ENCODE results near the gene ANKRD34C. TPM values are rescaled to one million over a fixed set of nuclear protein-coding genes. Genes with fewer than 3 reads are reported as not detected.

Gene ANKRD34C
- total RNA-seq, 2 experiments from 2014 or later: not detected

DNA sequence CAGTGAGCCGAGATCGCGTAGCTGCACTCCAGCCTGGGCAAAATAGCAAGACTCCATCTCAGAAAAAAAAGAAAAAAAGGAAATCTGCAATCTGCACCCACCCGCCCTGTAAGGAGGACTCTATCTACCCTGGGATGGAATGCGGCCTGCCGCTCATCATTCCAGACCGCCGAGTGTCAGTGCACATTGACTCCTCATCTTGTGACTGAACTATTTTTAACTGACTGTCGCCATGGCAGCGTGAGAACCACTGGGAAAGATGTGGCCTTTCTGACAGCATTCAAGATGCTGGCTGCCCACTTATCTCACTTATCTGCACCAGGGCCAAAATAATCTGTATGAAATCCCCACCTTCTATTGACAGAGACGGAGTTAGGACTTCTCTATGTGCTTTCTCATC lies 38.8 kb upstream of the ANKRD34C start:
- Histone ChIP-seq H4K20me1 (ENCODE audit: insufficient read depth, low read length) (no peaks in the 10 kb centered on the region), H3K4me3 (ENCODE audit: low read depth, low read length, poor library complexity, severe bottlenecking) (no peak overlapping the region), H3K27ac (ENCODE audit: low read depth, low read length, poor library complexity, severe bottlenecking) (no peak overlapping the region), H3K36me3 (ENCODE audit: insufficient read depth, low read length) (no peaks in the 10 kb centered on the region), H3K79me2 (ENCODE audit: insufficient read depth, low read depth, low read length) (no peaks in the 10 kb centered on the region), H3K9me2 (ENCODE audit: insufficient read depth, low read length) (no peaks in the 10 kb centered on the region), H3K9me3 (ENCODE audit: low read length) (no peaks in the 10 kb centered on the region), H3K4me2 (ENCODE audit: low read length) (no peak overlapping the region), H2AFZ (ENCODE audit: low read length) (no peak overlapping the region), H3K4me1 (ENCODE audit: insufficient read depth, low read length, poor library complexity, severe bottlenecking) (no peaks in the 10 kb centered on the region)
- DNase-seq (ENCODE audit: low spot score): no peak
- POLR2A ChIA-PET: interaction anchor here (0.5 kb wide), 1 partner anchor 375 kb away, joined by 3 read pairs; no protein-coding TSS in a partner anchor
- no TSS peak for BruUV-seq (replicated peaks)
- CTCF ChIA-PET (ENCODE audit: unreplicated experiment): no interaction called here
- intact Hi-C loops (cut with micrococcal nuclease; ENCODE audit: unreplicated experiment): no loop called here
- no peak for TF ChIP-seq EZH2phosphoT487 (IDR thresholded peaks at IDR 0.05; ENCODE audit: borderline replicate concordance, low read depth, low read length)
- TF ChIP-seq, protein P1, sequence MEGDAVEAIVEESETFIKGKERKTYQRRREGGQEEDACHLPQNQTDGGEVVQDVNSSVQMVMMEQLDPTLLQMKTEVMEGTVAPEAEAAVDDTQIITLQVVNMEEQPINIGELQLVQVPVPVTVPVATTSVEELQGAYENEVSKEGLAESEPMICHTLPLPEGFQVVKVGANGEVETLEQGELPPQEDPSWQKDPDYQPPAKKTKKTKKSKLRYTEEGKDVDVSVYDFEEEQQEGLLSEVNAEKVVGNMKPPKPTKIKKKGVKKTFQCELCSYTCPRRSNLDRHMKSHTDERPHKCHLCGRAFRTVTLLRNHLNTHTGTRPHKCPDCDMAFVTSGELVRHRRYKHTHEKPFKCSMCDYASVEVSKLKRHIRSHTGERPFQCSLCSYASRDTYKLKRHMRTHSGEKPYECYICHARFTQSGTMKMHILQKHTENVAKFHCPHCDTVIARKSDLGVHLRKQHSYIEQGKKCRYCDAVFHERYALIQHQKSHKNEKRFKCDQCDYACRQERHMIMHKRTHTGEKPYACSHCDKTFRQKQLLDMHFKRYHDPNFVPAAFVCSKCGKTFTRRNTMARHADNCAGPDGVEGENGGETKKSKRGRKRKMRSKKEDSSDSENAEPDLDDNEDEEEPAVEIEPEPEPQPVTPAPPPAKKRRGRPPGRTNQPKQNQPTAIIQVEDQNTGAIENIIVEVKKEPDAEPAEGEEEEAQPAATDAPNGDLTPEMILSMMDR (conservative IDR thresholded peaks at IDR 0.05; ENCODE audit: low read length): no peak

DNA sequence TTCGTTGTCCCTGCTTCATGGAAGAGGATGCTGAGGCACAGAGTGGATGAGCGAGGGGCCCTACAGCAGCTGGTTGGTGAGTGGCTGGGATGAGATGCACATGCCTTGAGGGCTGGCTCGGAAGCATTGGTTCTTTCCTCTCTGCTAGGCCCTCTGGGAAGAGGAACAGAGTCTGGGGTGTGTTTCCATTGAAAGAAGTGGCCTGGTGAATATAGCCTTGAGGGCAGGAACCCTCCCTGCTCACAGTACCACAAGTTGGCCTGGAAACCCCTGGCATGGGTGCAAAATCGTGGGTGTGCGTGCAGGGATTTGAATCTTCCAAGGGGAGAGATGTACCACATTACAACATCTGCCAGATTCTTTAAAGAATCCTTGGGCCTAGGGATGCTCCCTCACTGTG lies 37.6 kb upstream of the ANKRD34C start:
- CTCF ChIA-PET (ENCODE audit: unreplicated experiment): no interaction called here

DNA sequence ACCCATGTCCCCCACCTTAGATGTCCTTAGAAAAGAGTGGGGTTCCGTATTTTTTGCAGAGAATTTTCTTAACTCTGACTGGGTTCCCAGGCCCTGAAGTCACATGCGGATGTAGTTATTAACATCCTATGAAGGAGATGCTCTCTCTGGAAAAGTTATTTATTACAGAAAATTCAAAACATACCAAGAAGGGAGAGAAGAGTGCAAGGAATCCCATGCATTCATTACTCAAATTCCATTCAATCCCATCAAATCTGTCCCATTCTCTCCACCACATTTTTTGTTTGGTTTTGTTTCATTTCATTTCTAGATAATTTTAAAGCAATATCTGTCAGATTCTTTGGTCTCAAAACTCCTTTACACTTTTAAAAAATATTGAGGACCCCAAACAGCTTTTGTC lies 34.3 kb upstream of the ANKRD34C start:
- no peak overlapping the region for H3K4me3 ChIP-seq (ENCODE audit: low read depth, low read length, poor library complexity, severe bottlenecking)
- H2AFZ ChIP-seq (ENCODE audit: low read length): no peak overlapping the region
- no peaks in the 10 kb centered on the region for H3K36me3 ChIP-seq (ENCODE audit: insufficient read depth, low read length)
- DNase-seq (ENCODE audit: low spot score): no peak
- TF ChIP-seq EZH2phosphoT487 (IDR thresholded peaks at IDR 0.05; ENCODE audit: borderline replicate concordance, low read depth, low read length): no peak
- TF ChIP-seq, protein P1 (conservative IDR thresholded peaks at IDR 0.05; ENCODE audit: low read length): no peak
- POLR2A ChIA-PET: no interaction called here
- CTCF ChIA-PET (ENCODE audit: unreplicated experiment): no interaction called here
- BruUV-seq (replicated peaks): no TSS peak
- no peaks in the 10 kb centered on the region for H3K79me2 ChIP-seq (ENCODE audit: insufficient read depth, low read depth, low read length)
- no peaks in the 10 kb centered on the region for H3K9me3 ChIP-seq (ENCODE audit: low read length)
- H3K4me1 ChIP-seq (ENCODE audit: insufficient read depth, low read length, poor library complexity, severe bottlenecking): no peaks in the 10 kb centered on the region
- no peaks in the 10 kb centered on the region for H4K20me1 ChIP-seq (ENCODE audit: insufficient read depth, low read length)
- intact Hi-C loops (cut with micrococcal nuclease; ENCODE audit: unreplicated experiment): no loop called here
- H3K9me2 ChIP-seq (ENCODE audit: insufficient read depth, low read length): no peaks in the 10 kb centered on the region
- H3K27ac ChIP-seq (ENCODE audit: low read depth, low read length, poor library complexity, severe bottlenecking): no peak overlapping the region
- no peak overlapping the region for H3K4me2 ChIP-seq (ENCODE audit: low read length)

More for the DNA sequence above, 37.6 kb upstream of the ANKRD34C start:
- DNase-seq (ENCODE audit: low spot score): no peak
- TF ChIP-seq, protein P1 (conservative IDR thresholded peaks at IDR 0.05; ENCODE audit: low read length): no peak
- TF ChIP-seq EZH2phosphoT487 (IDR thresholded peaks at IDR 0.05; ENCODE audit: borderline replicate concordance, low read depth, low read length): no peak
- Histone ChIP-seq H3K4me2 (ENCODE audit: low read length) (no peak overlapping the region), H3K27ac (ENCODE audit: low read depth, low read length, poor library complexity, severe bottlenecking) (no peak overlapping the region), H2AFZ (ENCODE audit: low read length) (no peak overlapping the region), H3K79me2 (ENCODE audit: insufficient read depth, low read depth, low read length) (no peaks in the 10 kb centered on the region), H3K4me3 (ENCODE audit: low read depth, low read length, poor library complexity, severe bottlenecking) (no peak overlapping the region), H4K20me1 (ENCODE audit: insufficient read depth, low read length) (no peaks in the 10 kb centered on the region), H3K4me1 (ENCODE audit: insufficient read depth, low read length, poor library complexity, severe bottlenecking) (no peaks in the 10 kb centered on the region), H3K9me3 (ENCODE audit: low read length) (no peaks in the 10 kb centered on the region), H3K9me2 (ENCODE audit: insufficient read depth, low read length) (no peaks in the 10 kb centered on the region), H3K36me3 (ENCODE audit: insufficient read depth, low read length) (no peaks in the 10 kb centered on the region)
- POLR2A ChIA-PET: interaction anchor here (0.9 kb wide), 1 partner anchor 862 kb away, joined by 6 read pairs; no protein-coding TSS in a partner anchor
- BruUV-seq (replicated peaks): no TSS peak
- intact Hi-C loops (cut with micrococcal nuclease; ENCODE audit: unreplicated experiment): no loop called here

Data from OCI-LY7 (cell line).